Osteocyte (in vitro differentiated cells): ENCODE measurements around the gene SGK1. TPM values are rescaled to one million over a fixed set of nuclear protein-coding genes. Genes with fewer than 3 reads are reported as not detected.

Experiments used
- DNase-seq: peaks from one replicate; pipeline ENCODE4 v3.0.0; 2021; ENCODE audit warnings: mixed read lengths; ENCODE audit not compliant: unreplicated experiment; ENCODE audit errors: extremely low spot score
- H3K27ac Mint-ChIP-seq: one replicate; pipeline ENCODE4 v1.8.0; 2021; ENCODE audit warnings: mild to moderate bottlenecking, mixed read lengths; ENCODE audit not compliant: unreplicated experiment
- H3K27me3 Mint-ChIP-seq: one replicate; pipeline ENCODE4 v1.8.0; 2021; ENCODE audit warnings: mixed read lengths; ENCODE audit not compliant: unreplicated experiment
- H3K36me3 Mint-ChIP-seq: one replicate; pipeline ENCODE4 v1.8.0; 2021; ENCODE audit warnings: mixed read lengths; ENCODE audit not compliant: unreplicated experiment
- H3K4me1 Mint-ChIP-seq: one replicate; pipeline ENCODE4 v1.8.0; 2021; ENCODE audit warnings: mixed read lengths; ENCODE audit not compliant: unreplicated experiment
- H3K4me3 Mint-ChIP-seq: one replicate; pipeline ENCODE4 v1.8.0; 2021; ENCODE audit warnings: mild to moderate bottlenecking, moderate library complexity, mixed read lengths; ENCODE audit not compliant: unreplicated experiment
- H3K9me3 Mint-ChIP-seq: one replicate; pipeline ENCODE4 v1.8.0; 2021; ENCODE audit warnings: mixed read lengths; ENCODE audit not compliant: unreplicated experiment
- total RNA-seq: library from RNA; stranded (reverse); gene quantifications from 2 replicates; pipeline ENCODE4 v1.2.1, GENCODE V29; 2021
- TF ChIP-seq, protein P1 (sequence below): fragments of 200-600 bp; sonication (generic); IDR thresholded peaks from 2 replicates; pipeline ENCODE4 v1.5.0; 2021; ENCODE audit warnings: antibody characterized with exemption, mild to moderate bottlenecking, moderate library complexity

The SGK1 gene
- total RNA-seq, 1 donor from 2014 or later: 448 TPM

DNA sequence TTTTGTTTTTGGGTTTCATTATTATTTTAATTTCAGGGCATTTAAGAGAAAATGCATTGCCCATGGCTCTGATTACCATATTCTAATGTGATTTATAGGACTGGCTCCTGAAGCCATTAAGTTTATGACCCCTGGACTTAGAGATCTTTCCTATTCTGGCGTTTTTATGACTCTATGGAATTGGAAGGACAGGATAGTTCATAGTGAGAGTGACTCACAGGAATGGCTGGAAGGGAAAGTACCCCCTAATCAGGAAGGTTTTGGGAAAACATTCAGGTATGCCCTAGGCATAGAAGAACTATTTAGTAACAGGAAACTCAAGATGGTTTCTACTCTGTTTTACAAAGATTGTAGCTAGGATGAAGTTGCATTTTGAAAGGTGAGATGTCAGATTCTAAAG lies 156.9 kb downstream of the SGK1 start:
- no peaks in the 10 kb centered on the region for H3K27me3 Mint-ChIP-seq
- H3K4me1 Mint-ChIP-seq: peaks cover 22% of the 10 kb centered on the region
- DNase-seq: no peak
- no peaks in the 10 kb centered on the region for H3K36me3 Mint-ChIP-seq
- TF ChIP-seq, protein P1, sequence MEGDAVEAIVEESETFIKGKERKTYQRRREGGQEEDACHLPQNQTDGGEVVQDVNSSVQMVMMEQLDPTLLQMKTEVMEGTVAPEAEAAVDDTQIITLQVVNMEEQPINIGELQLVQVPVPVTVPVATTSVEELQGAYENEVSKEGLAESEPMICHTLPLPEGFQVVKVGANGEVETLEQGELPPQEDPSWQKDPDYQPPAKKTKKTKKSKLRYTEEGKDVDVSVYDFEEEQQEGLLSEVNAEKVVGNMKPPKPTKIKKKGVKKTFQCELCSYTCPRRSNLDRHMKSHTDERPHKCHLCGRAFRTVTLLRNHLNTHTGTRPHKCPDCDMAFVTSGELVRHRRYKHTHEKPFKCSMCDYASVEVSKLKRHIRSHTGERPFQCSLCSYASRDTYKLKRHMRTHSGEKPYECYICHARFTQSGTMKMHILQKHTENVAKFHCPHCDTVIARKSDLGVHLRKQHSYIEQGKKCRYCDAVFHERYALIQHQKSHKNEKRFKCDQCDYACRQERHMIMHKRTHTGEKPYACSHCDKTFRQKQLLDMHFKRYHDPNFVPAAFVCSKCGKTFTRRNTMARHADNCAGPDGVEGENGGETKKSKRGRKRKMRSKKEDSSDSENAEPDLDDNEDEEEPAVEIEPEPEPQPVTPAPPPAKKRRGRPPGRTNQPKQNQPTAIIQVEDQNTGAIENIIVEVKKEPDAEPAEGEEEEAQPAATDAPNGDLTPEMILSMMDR: no peak
- no peak overlapping the region for H3K4me3 Mint-ChIP-seq
- no peak overlapping the region for H3K27ac Mint-ChIP-seq
- H3K9me3 Mint-ChIP-seq: no peaks in the 10 kb centered on the region

DNA sequence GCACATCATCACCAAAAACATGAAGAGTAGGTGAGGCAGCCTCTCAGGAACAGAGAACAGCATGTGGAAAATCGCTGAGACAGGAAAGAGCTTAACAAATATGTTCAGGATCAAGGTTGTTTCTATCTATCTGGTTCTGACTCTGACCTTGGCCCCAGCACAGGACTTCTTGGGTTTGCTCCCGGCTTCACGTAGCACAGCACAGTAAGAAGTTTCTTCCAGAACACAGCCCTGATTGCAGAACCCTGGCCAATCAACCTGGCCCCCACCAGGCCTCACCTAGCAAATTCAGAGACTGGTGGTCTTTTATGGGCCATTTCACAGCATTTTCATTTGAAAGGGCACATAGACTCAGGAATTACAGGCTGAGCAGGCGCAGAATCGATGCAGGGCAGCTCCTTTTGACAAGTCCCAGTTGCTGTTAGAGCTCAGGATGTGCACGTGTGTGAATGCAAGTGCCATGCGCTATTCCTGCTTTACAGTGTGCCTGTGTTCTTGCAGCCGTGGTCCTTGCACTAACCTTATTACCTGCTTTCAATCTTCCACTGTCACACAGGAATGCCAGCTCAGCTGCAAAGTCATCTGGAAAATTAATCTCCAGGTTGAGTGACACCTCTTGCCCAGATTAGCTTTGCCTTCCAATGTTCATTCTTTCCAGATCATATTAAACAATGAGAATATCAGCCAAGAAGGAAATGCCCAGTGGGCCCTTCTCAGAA lies 165.0 kb downstream of the SGK1 start:
- Mint-ChIP-seq H3K27me3 (no peaks in the 10 kb centered on the region), H3K36me3 (no peaks in the 10 kb centered on the region), H3K9me3 (no peaks in the 10 kb centered on the region), H3K4me3 (no peak overlapping the region), H3K27ac (no peak overlapping the region), H3K4me1 (peaks cover 8% of the 10 kb centered on the region)
- no peak for DNase-seq
- TF ChIP-seq, protein P1: no peak

DNA sequence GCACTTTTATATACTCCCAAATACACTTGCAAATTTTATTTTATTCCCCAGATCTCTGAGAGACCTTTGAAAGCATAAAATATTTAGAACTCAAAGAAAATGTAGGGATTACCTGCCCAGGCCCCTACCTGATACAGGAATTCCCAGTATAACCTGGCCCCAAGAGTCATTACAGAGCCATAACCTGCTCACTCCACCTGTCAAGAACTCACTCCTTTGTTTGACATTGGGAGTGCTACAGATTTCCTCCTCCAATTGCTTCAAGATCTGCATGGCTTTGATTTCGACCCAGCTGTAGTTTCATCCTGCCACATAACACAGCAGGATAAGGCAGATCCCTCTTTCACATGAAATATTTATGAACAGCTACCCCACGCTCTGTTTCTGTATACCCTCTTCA lies 169.3 kb downstream of the SGK1 start:
- H3K4me3 Mint-ChIP-seq: no peak overlapping the region
- H3K36me3 Mint-ChIP-seq: no peaks in the 10 kb centered on the region
- DNase-seq: no peak
- TF ChIP-seq, protein P1: no peak
- H3K4me1 Mint-ChIP-seq: peaks cover 12% of the 10 kb centered on the region
- no peaks in the 10 kb centered on the region for H3K9me3 Mint-ChIP-seq
- H3K27me3 Mint-ChIP-seq: no peaks in the 10 kb centered on the region
- no peak overlapping the region for H3K27ac Mint-ChIP-seq

DNA sequence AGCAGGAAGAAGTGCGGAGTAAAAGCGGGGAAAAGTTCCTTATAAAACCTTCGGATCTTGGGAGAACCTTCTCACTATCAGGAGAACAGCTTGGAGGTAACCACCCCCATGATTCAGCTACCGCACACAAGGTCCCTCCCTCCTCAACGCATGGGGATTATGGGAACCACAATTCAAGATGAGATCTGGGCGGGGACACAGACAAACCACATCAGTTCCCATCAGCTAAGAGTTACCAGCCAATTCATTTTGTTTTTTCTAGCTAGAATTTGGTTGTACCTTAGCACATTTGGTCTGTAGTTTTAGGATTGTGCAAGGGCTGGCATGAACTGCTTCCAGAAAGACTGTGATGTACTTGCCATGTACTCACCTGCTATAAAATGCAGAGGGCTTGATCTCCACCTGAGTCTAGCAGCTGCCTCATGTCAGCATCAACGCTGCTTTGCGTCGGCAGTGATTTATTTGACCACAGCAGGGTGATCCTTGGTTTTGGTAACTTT lies 170.8 kb downstream of the SGK1 start:
- no peaks in the 10 kb centered on the region for H3K9me3 Mint-ChIP-seq
- no peaks in the 10 kb centered on the region for H3K36me3 Mint-ChIP-seq
- no peak overlapping the region for H3K27ac Mint-ChIP-seq
- TF ChIP-seq, protein P1: no peak
- no peak overlapping the region for H3K4me3 Mint-ChIP-seq
- peaks cover 12% of the 10 kb centered on the region for H3K4me1 Mint-ChIP-seq
- H3K27me3 Mint-ChIP-seq: no peaks in the 10 kb centered on the region
- no peak for DNase-seq

DNA sequence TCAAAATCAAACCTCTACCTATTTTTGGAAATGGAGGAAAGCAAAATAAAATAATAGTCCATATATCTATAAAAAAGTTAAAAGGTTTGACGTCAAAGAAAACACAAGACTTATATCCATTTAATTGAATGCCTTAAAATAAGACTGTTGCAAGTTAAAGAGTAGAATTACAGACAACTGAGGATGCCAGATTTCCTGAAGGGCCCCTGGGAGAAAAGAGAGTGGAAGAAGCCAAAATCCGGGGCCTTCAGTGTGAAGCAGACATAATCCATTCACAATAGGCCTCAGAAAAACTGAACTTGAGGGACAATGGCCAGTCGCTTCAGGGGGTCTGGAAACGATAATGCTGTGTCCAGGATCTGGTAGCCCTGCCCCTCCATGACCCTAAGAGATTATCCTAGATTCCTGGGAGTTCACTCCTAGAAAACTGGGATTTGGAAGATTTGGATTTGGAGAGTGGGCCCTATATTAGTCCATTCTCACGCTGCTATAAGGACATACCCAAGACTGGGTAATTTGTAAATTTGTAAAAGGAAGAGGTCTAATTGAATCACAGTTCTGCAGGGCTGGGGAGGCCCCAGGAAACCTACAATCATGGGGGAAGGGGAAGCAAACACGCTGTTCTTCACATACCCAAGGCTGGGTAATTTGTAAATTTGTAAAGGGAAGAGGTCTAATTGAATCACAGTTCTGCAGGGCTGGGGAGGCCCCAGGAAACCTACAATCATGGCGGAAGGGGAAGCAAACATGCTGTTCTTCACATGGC lies 171.5 kb downstream of the SGK1 start:
- no peak for DNase-seq
- H3K4me3 Mint-ChIP-seq: no peak overlapping the region
- no peaks in the 10 kb centered on the region for H3K9me3 Mint-ChIP-seq
- H3K36me3 Mint-ChIP-seq: no peaks in the 10 kb centered on the region
- H3K27me3 Mint-ChIP-seq: no peaks in the 10 kb centered on the region
- TF ChIP-seq, protein P1: no peak
- H3K27ac Mint-ChIP-seq: no peak overlapping the region
- H3K4me1 Mint-ChIP-seq: peaks cover 12% of the 10 kb centered on the region
